GM06990 (cell line): Measurements from ENCODE around the gene TOMM70.

Experiments
- DNase-seq: peaks from one replicate; pipeline ENCODE4 v3.0.0-alpha.2; 2011; ENCODE audit not compliant: insufficient read length; ENCODE audit errors: extremely low read depth
- H3K27me3 ChIP-seq: replicated peaks from 2 replicates; pipeline ENCODE4 v1.6.0; 2011; ENCODE audit warnings: low read length; ENCODE audit not compliant: control insufficient read depth, insufficient read depth
- H3K36me3 ChIP-seq: 2 replicates; pipeline ENCODE4 v1.5.1; 2011; ENCODE audit warnings: low read length; ENCODE audit not compliant: control insufficient read depth, insufficient read depth
- H3K4me3 ChIP-seq: replicated peaks from 2 replicates; pipeline ENCODE4 v1.5.1; 2011; ENCODE audit warnings: low read depth, mild to moderate bottlenecking, control low read depth, low read length
- CTCF ChIP-seq: IDR thresholded peaks from 2 replicates; pipeline ENCODE4 v1.5.1; 2011; ENCODE audit warnings: low read length, control low read depth, mild to moderate bottlenecking, inconsistent platforms; ENCODE audit not compliant: insufficient read depth, poor library complexity, severe bottlenecking

TOMM70 gene

GRCh38 chr3:100416863-100417262 is 16.0 kb upstream of the TOMM70 start:
- no peak for TF ChIP-seq CTCF

GRCh38 chr3:100416176-100416575 is 15.3 kb upstream of the TOMM70 start:
- H3K27me3 ChIP-seq, result no peaks in the 10 kb centered on the region
- no peak for DNase-seq
- no peaks in the 10 kb centered on the region for H3K36me3 ChIP-seq
- no peak overlapping the region for H3K4me3 ChIP-seq
- TF ChIP-seq CTCF, result no peak

More at GRCh38 chr3:100416863-100417262, 16.0 kb upstream of the TOMM70 start:
- DNase-seq, result no peak
- H3K4me3 ChIP-seq, result no peak overlapping the region
- no peaks in the 10 kb centered on the region for H3K27me3 ChIP-seq
- no peaks in the 10 kb centered on the region for H3K36me3 ChIP-seq

GRCh38 chr3:100413613-100414012 is 12.7 kb upstream of the TOMM70 start:
- no peak for DNase-seq
- H3K4me3 ChIP-seq, result no peak overlapping the region
- no peak for TF ChIP-seq CTCF
- H3K27me3 ChIP-seq, result no peaks in the 10 kb centered on the region
- no peaks in the 10 kb centered on the region for H3K36me3 ChIP-seq

- Histone ChIP-seq H3K4me3 (no peak overlapping the region), H3K27me3 (no peaks in the 10 kb centered on the region), H3K36me3 (no peaks in the 10 kb centered on the region)
- DNase-seq, result no peak
- no peak for TF ChIP-seq CTCF
Observed at GRCh38 chr3:100412912-100413590, 12.2 kb upstream of the TOMM70 start.

GRCh38 chr3:100411091-100411982 is 10.4 kb upstream of the TOMM70 start:
- H3K27me3 ChIP-seq, result no peaks in the 10 kb centered on the region
- no peak for DNase-seq
- H3K36me3 ChIP-seq, result no peaks in the 10 kb centered on the region
- H3K4me3 ChIP-seq, result no peak overlapping the region
- no peak for TF ChIP-seq CTCF
